ENCODE data around the gene NEK1. TPM values are rescaled to one million over a fixed set of nuclear protein-coding genes. Genes with fewer than 3 reads are reported as not detected.

Gene NEK1
- total RNA-seq, 1 experiment from 2014 or later, result 10.3 TPM

DNA sequence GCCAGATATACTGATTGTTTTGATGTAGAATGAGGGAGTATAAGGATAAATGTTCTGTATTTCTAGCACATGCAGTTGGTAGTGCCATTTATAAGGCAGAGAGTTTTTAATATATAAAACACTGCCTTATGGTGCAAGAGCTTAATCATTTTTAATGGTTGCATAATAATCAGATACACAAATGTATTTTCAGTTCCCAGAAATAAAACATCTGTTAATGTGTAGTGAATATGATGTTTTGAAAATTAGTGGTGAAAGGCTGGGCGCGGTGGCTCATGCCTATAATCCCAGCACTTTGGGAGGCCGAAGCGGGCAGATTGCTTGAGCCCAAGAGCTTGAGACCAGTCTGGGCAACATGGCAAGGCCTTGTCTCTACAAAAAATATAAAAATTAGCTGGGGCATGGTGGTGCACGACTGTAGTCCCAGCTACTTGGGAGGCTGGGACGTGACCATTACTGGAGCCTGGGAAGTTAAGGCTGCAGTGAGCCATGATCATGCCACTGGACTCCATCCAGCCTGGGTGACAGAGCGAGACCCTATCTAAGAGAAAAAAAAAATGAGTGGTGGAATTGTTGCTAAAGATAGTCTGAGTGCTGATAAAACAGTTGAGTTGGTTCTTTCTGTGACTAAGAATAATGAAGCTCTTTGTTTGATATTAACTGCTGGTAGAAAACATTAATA, 37.3 kb upstream of the NEK1 start:
- no peak for DNase-seq (ENCODE audit: low spot score)
- no peak overlapping the region for H3K27ac Mint-ChIP-seq
- ChIA-PET POLR2A (no interaction called here), CTCF (no interaction called here)
- TF ChIP-seq EMX1 (CRISPR knock-in tag; IDR thresholded peaks at IDR 0.05), result no peak
- TF ChIP-seq JAZF1 (CRISPR knock-in tag; IDR thresholded peaks at IDR 0.05), result no peak
- TF ChIP-seq, protein P1, sequence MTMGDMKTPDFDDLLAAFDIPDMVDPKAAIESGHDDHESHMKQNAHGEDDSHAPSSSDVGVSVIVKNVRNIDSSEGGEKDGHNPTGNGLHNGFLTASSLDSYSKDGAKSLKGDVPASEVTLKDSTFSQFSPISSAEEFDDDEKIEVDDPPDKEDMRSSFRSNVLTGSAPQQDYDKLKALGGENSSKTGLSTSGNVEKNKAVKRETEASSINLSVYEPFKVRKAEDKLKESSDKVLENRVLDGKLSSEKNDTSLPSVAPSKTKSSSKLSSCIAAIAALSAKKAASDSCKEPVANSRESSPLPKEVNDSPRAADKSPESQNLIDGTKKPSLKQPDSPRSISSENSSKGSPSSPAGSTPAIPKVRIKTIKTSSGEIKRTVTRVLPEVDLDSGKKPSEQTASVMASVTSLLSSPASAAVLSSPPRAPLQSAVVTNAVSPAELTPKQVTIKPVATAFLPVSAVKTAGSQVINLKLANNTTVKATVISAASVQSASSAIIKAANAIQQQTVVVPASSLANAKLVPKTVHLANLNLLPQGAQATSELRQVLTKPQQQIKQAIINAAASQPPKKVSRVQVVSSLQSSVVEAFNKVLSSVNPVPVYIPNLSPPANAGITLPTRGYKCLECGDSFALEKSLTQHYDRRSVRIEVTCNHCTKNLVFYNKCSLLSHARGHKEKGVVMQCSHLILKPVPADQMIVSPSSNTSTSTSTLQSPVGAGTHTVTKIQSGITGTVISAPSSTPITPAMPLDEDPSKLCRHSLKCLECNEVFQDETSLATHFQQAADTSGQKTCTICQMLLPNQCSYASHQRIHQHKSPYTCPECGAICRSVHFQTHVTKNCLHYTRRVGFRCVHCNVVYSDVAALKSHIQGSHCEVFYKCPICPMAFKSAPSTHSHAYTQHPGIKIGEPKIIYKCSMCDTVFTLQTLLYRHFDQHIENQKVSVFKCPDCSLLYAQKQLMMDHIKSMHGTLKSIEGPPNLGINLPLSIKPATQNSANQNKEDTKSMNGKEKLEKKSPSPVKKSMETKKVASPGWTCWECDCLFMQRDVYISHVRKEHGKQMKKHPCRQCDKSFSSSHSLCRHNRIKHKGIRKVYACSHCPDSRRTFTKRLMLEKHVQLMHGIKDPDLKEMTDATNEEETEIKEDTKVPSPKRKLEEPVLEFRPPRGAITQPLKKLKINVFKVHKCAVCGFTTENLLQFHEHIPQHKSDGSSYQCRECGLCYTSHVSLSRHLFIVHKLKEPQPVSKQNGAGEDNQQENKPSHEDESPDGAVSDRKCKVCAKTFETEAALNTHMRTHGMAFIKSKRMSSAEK (CRISPR knock-in tag; IDR thresholded peaks at IDR 0.05; ENCODE audit: borderline replicate concordance), result no peak
- TF ChIP-seq, protein P2, sequence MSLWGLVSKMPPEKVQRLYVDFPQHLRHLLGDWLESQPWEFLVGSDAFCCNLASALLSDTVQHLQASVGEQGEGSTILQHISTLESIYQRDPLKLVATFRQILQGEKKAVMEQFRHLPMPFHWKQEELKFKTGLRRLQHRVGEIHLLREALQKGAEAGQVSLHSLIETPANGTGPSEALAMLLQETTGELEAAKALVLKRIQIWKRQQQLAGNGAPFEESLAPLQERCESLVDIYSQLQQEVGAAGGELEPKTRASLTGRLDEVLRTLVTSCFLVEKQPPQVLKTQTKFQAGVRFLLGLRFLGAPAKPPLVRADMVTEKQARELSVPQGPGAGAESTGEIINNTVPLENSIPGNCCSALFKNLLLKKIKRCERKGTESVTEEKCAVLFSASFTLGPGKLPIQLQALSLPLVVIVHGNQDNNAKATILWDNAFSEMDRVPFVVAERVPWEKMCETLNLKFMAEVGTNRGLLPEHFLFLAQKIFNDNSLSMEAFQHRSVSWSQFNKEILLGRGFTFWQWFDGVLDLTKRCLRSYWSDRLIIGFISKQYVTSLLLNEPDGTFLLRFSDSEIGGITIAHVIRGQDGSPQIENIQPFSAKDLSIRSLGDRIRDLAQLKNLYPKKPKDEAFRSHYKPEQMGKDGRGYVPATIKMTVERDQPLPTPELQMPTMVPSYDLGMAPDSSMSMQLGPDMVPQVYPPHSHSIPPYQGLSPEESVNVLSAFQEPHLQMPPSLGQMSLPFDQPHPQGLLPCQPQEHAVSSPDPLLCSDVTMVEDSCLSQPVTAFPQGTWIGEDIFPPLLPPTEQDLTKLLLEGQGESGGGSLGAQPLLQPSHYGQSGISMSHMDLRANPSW (CRISPR knock-in tag; conservative IDR thresholded peaks at IDR 0.05; ENCODE audit: low read depth), result no peak
- TF ChIP-seq, protein P3, sequence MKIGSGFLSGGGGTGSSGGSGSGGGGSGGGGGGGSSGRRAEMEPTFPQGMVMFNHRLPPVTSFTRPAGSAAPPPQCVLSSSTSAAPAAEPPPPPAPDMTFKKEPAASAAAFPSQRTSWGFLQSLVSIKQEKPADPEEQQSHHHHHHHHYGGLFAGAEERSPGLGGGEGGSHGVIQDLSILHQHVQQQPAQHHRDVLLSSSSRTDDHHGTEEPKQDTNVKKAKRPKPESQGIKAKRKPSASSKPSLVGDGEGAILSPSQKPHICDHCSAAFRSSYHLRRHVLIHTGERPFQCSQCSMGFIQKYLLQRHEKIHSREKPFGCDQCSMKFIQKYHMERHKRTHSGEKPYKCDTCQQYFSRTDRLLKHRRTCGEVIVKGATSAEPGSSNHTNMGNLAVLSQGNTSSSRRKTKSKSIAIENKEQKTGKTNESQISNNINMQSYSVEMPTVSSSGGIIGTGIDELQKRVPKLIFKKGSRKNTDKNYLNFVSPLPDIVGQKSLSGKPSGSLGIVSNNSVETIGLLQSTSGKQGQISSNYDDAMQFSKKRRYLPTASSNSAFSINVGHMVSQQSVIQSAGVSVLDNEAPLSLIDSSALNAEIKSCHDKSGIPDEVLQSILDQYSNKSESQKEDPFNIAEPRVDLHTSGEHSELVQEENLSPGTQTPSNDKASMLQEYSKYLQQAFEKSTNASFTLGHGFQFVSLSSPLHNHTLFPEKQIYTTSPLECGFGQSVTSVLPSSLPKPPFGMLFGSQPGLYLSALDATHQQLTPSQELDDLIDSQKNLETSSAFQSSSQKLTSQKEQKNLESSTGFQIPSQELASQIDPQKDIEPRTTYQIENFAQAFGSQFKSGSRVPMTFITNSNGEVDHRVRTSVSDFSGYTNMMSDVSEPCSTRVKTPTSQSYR (CRISPR knock-in tag; IDR thresholded peaks at IDR 0.05), result no peak
- TF ChIP-seq ZBTB43 (CRISPR knock-in tag; IDR thresholded peaks at IDR 0.05), result no peak
- no peak for TF ChIP-seq USF1 (CRISPR knock-in tag; IDR thresholded peaks at IDR 0.05)
- TF ChIP-seq TEAD4 (CRISPR knock-in tag; IDR thresholded peaks at IDR 0.05), result no peak
- no peak for TF ChIP-seq AR (CRISPR knock-in tag; IDR thresholded peaks at IDR 0.05)
- TF ChIP-seq ZNF425 (CRISPR knock-in tag; conservative IDR thresholded peaks at IDR 0.05), result no peak
- no peak for TF ChIP-seq CREM (CRISPR knock-in tag; IDR thresholded peaks at IDR 0.05)
- no peak for TF ChIP-seq NR2C2 (CRISPR knock-in tag; IDR thresholded peaks at IDR 0.05)
- no peak for TF ChIP-seq ZMAT4 (CRISPR knock-in tag; IDR thresholded peaks at IDR 0.05)
- H3K4me3 Mint-ChIP-seq, result no peak overlapping the region
- peaks cover 4% of the 10 kb centered on the region; the same call in 1 of the 2 replicates for H3K36me3 Mint-ChIP-seq
- peaks cover 5% of the 10 kb centered on the region for H3K9me3 Mint-ChIP-seq
- H3K4me1 Mint-ChIP-seq, result no peaks in the 10 kb centered on the region
- H3K27me3 Mint-ChIP-seq (ENCODE audit: low read depth), result no peaks in the 10 kb centered on the region
- ATAC-seq, result no peak
